Measurements from ENCODE around the gene CLCN4.

DNA sequence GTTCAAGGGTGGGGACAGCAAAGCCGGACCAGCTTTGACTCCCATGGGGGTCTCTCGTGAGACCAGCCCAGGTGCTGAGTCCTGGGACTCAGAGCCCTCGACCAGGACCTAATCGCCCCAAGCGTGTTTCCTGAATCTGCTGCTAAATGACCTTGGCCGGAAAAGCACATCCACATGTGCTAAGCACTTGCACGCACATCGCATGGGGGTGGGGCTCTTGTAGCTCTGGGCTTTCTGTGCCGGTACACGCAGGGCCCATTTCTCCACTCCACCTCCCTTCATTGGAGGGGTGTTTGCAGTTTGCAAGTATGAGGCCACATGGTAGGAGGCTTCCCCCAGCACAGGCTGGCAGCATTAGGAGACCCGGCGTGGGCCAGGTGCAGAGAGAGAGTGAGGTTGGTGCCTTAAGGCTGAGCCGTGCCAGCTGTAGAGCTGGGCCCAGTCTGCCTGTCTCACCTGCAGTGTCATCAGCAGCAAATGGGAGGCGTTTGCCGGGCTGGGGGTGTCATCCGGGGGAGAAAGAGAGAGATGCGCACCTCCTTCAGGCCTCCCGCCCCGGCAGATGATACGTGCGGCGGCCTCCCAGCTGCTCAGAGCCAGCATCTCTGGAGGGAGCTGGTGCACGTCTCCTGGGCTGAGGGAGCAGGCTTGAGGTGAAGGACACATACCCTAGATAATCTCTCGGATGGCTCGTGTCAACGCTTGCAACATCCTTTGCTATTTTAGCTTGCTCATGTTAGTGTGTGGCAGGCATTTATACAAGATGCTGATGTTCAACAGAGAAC is 45.2 kb upstream of the CLCN4 start:
- TF ChIP-seq SIN3A (conservative IDR thresholded peaks at IDR 0.05 in 1 of 2, IDR thresholded peaks at IDR 0.05 in 1 of 2; ENCODE audit: low read depth in 1 of 2, low read length in 2 of 2) (no peak), POLR2AphosphoS5 (IDR thresholded peaks at IDR 0.05; ENCODE audit: low read depth, low read length) (no peak), TAF1 (IDR thresholded peaks at IDR 0.05; ENCODE audit: low read depth, low read length) (no peak), CREB1 (IDR thresholded peaks at IDR 0.05) (no peak), PHF8 (conservative IDR thresholded peaks at IDR 0.05; ENCODE audit: low read depth, low read length) (no peak)
- TF ChIP-seq, protein P1, sequence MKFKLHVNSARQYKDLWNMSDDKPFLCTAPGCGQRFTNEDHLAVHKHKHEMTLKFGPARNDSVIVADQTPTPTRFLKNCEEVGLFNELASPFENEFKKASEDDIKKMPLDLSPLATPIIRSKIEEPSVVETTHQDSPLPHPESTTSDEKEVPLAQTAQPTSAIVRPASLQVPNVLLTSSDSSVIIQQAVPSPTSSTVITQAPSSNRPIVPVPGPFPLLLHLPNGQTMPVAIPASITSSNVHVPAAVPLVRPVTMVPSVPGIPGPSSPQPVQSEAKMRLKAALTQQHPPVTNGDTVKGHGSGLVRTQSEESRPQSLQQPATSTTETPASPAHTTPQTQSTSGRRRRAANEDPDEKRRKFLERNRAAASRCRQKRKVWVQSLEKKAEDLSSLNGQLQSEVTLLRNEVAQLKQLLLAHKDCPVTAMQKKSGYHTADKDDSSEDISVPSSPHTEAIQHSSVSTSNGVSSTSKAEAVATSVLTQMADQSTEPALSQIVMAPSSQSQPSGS (IDR thresholded peaks at IDR 0.05; ENCODE audit: low read length), result no peak
- TF ChIP-seq, protein P2, sequence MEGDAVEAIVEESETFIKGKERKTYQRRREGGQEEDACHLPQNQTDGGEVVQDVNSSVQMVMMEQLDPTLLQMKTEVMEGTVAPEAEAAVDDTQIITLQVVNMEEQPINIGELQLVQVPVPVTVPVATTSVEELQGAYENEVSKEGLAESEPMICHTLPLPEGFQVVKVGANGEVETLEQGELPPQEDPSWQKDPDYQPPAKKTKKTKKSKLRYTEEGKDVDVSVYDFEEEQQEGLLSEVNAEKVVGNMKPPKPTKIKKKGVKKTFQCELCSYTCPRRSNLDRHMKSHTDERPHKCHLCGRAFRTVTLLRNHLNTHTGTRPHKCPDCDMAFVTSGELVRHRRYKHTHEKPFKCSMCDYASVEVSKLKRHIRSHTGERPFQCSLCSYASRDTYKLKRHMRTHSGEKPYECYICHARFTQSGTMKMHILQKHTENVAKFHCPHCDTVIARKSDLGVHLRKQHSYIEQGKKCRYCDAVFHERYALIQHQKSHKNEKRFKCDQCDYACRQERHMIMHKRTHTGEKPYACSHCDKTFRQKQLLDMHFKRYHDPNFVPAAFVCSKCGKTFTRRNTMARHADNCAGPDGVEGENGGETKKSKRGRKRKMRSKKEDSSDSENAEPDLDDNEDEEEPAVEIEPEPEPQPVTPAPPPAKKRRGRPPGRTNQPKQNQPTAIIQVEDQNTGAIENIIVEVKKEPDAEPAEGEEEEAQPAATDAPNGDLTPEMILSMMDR (IDR thresholded peaks at IDR 0.05; ENCODE audit: control extremely low read depth in 1 of 3, insufficient read depth in 1 of 3, low read depth in 1 of 3, low read length in 3 of 3), result no peak
